CD4-positive, alpha-beta T cell treated with Interleukin-2 at 100 ng/mL for 4 hours (primary cell): Measurements from ENCODE around the gene MS4A8.
"Not testable (repeated sequence)": the region's sequence is repeated elsewhere in the genome, so short reads cannot be mapped to it uniquely, and the experiment has no call there.

Source experiments
- DNase-seq: peaks from one replicate; pipeline ENCODE4 v3.0.0-alpha.2; 2020; ENCODE audit warnings: low spot score

MS4A8 gene

GRCh38 chr11:60725592-60725991 is 26.2 kb downstream of the MS4A8 start:
- DNase-seq, result no peak

- no peak for DNase-seq
These were observed 32.2 kb downstream of the MS4A8 start for GRCh38 chr11:60731586-60731985.

GRCh38 chr11:60734279-60734678 is 34.9 kb downstream of the MS4A8 start:
- DNase-seq, result no peak

DNA sequence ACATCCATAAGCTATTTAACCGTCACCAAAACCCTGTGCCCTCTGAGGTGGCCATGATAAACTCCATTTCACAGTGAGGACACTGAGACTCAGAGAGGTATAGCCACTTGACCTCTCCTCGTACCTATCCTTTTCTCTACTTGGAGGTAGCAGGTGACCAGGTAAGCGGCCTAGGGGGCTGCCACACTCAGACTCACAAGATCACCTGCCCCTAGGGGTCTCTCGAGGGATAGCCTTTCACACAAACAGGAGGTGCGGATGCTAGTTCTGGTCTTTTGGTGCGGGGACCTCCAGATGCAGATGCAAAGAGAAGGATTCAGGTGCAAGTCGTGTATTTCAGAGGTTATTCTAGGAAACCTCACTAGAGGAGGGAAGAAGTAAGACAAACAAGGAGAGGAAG is 39.7 kb downstream of the MS4A8 start:
- DNase-seq, result no peak

- no peak for DNase-seq
These were observed 41.2 kb downstream of the MS4A8 start for GRCh38 chr11:60740573-60740972.

- no peak for DNase-seq
These were observed 42.0 kb downstream of the MS4A8 start for GRCh38 chr11:60741421-60741820.

DNA sequence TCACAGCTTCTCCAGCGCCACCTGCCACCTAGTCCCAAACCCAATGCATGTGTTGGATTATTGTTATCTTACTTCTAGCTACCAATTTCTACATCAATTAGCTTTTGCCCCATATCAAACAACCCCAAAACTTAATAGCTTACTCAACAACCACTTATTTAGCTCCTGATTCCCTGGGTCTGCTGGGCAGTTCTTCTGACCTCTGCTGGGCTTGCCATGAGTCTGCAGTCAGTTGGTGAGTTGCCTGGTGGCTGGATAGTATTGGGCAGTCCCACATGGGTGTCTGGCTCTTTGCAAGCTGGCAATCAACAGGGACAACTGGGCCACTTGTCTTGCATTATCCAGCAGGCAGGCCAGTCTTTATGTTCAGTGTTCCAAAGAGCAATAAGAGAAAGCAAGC is 43.6 kb downstream of the MS4A8 start:
- DNase-seq, result no peak

GRCh38 chr11:60744114-60744513 is 44.7 kb downstream of the MS4A8 start:
- DNase-seq, result no peak

DNA sequence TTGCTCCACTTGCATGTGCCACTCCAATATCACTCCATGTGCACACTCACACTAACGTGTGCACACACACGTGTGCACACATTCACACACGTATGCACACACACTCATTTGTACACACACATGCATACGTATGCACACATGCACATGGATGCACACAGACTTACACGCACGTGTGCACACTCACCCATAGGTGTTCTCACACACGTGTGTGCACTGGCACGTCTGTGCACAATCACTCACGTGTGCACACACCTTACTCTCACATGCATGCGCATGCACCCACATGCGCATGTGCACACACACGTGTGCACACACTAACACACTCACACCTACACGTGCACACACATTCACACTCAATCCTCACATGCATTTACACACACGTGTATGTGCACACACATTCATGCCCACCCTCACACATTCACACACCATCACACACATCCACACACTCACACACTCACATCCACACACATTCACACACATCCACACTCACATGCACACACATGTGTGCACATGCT is 48.0 kb downstream of the MS4A8 start:
- no peak for DNase-seq

- no peak for DNase-seq
These were observed 48.8 kb downstream of the MS4A8 start for GRCh38 chr11:60748225-60748624.

- DNase-seq, result no peak
These were observed 49.4 kb downstream of the MS4A8 start for GRCh38 chr11:60748821-60749220.

DNA sequence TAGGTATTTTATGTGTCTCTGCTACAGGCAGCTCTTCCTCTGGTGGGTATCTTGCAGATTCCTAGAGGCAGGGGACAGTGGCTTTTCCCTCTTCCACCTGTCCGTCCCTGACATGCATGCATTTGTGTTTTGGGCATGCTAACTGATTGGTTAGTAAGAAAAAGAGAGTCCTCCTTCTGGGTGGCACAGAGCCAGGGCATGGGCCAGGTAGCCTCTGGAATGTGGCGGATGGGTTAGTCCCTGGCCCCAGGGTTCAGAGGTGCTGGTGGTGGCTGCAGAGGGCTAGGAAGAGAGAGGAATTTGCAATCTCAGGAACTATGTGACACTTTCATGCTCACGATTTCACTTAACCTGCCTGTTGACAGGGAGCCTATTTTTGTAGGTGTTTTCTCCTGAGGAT is 51.5 kb downstream of the MS4A8 start:
- no peak for DNase-seq

DNA sequence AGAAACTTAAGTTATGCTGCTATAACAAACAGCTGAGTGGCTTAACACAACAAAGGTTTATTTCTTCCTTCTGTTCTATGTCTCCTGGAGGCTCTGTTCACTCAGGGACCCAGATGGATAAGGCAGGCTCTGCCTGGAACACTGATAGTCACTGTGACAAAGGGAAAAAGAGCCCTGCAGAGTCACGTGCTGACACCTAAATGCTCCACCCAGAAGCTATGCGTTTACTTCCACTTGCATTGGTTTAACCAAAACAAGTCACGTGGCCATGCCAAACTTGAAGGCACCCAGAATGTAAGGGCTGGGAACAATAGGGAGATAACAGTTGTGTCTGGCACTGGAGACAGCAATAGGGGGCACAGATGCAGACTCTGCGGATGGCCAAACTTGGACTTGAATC is 53.9 kb downstream of the MS4A8 start:
- DNase-seq, result no peak

GRCh38 chr11:60754887-60755286 is 55.5 kb downstream of the MS4A8 start:
- no peak for DNase-seq

- no peak for DNase-seq
These were observed 57.1 kb downstream of the MS4A8 start, which contains the start of gene MS4A15 for GRCh38 chr11:60756307-60757032. MS4A15 (plus strand) TSS chr11:60756867; CDS start chr11:60763734, 6,867 bp downstream.

DNA sequence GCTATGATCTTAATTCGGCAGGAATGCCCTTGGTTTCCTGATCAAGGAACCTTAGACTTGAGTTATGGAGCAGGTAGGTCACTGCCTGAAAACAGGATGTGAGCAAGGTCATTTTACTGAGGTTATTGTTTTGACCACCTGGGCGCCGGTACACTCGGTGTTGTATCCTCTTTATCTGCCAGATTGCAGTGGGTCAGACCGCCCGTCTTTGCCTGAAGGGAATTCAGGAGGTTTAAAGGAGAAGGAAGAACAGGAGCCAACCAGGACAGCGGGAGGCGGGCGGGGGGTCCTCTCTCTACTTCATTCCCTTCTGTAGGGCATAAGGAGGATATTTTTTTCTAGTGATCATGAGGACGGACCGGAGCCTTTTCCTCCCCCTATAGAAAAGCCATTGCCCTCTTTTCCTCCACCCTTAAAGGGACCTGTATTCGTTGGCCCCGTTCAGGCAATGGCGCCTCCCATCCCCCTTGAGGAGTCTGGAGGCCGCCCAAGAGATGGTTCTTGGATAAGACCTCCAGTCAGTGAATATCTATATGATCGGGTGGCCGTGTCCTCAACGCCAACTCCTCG is 57.9 kb downstream of the MS4A8 start:
- DNase-seq, result no peak

GRCh38 chr11:60758671-60759070 is 59.3 kb downstream of the MS4A8 start:
- not testable (repeated sequence) for DNase-seq

GRCh38 chr11:60759438-60760225 is 60.2 kb downstream of the MS4A8 start:
- not testable (repeated sequence) for DNase-seq

- no peak for DNase-seq
These were observed 62.2 kb downstream of the MS4A8 start for GRCh38 chr11:60761436-60762190.

GRCh38 chr11:60762851-60763691 is 63.7 kb downstream of the MS4A8 start:
- DNase-seq, result no peak

DNA sequence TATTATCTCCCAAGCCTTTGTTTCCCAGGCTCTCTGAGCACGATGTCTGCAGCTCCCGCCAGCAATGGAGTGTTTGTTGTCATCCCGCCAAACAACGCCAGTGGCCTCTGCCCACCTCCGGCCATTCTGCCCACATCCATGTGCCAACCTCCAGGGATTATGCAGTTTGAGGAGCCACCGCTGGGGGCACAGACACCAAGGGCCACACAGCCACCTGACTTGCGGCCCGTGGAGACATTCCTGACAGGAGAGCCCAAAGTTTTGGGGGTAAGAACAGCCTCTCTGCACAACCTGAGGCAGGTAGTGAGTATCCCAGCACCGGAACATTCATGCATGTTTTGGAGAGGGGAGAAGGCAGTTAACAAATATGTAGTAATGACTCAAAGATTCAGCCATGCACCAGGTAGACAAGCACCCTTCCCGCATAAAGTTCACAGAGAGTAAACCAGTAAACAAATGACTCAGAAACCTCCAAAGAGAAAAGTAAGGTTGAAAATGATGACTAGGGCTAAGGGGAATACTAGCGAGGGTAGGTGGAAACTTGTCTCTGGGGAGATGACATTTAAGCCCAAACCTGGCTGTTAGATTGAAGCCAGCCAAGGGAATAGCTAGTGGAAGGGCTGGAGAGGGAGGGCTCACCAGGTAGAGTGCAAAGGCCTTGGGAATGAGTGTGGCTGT is 64.4 kb downstream of the MS4A8 start:
- no peak for DNase-seq
